Embryonic facial prominence (tissue), 1 donor: ENCODE results near the gene FBXO2.
"Not testable (repeated sequence)": the region's sequence is repeated elsewhere in the genome, so short reads cannot be mapped to it uniquely, and the experiment has no call there.

ENCODE experiments used
- DNase-seq: peaks from one replicate; pipeline ENCODE4 v3.0.0-alpha.2; 2016; ENCODE audit errors: extremely low spot score

The FBXO2 gene

GRCh38 chr1:11629184-11630016, 24.8 kb downstream of the FBXO2 start:
- DNase-seq: no peak

- no peak for DNase-seq
These were observed 25.5 kb downstream of the FBXO2 start for GRCh38 chr1:11628767-11629166.

- DNase-seq: no peak
These were observed 27.7 kb downstream of the FBXO2 start for GRCh38 chr1:11626551-11626950.

GRCh38 chr1:11623702-11624101, 30.5 kb downstream of the FBXO2 start:
- no peak for DNase-seq

- DNase-seq: no peak
These were observed 31.8 kb downstream of the FBXO2 start for GRCh38 chr1:11622398-11622797.

GRCh38 chr1:11620924-11621323, 33.3 kb downstream of the FBXO2 start:
- DNase-seq: no peak

- no peak for DNase-seq
These were observed 33.8 kb downstream of the FBXO2 start for GRCh38 chr1:11620405-11620804.

- no peak for DNase-seq
These were observed 36.5 kb downstream of the FBXO2 start for GRCh38 chr1:11617741-11618140.

GRCh38 chr1:11617314-11617713, 36.9 kb downstream of the FBXO2 start:
- DNase-seq: no peak

GRCh38 chr1:11616766-11617165, 37.5 kb downstream of the FBXO2 start:
- DNase-seq: no peak

GRCh38 chr1:11615090-11615489, 39.1 kb downstream of the FBXO2 start:
- no peak for DNase-seq

- DNase-seq: no peak
These were observed 40.9 kb downstream of the FBXO2 start for GRCh38 chr1:11613347-11613746.

- DNase-seq: no peak
These were observed 42.4 kb downstream of the FBXO2 start for GRCh38 chr1:11611638-11612327.

- DNase-seq: no peak
These were observed 43.5 kb downstream of the FBXO2 start for GRCh38 chr1:11610629-11611180.

GRCh38 chr1:11609378-11609777, 44.9 kb downstream of the FBXO2 start:
- DNase-seq: not testable (repeated sequence)

GRCh38 chr1:11608596-11609130, 45.6 kb downstream of the FBXO2 start:
- not testable (repeated sequence) for DNase-seq

GRCh38 chr1:11606775-11607174, 47.5 kb downstream of the FBXO2 start:
- DNase-seq: no peak

GRCh38 chr1:11602981-11603380, 51.2 kb downstream of the FBXO2 start:
- no peak for DNase-seq

GRCh38 chr1:11602424-11602823, 51.8 kb downstream of the FBXO2 start:
- no peak for DNase-seq

GRCh38 chr1:11600836-11601235, 53.4 kb downstream of the FBXO2 start:
- no peak for DNase-seq

GRCh38 chr1:11599891-11600576, 54.2 kb downstream of the FBXO2 start:
- no peak for DNase-seq

GRCh38 chr1:11598461-11598860, 55.8 kb downstream of the FBXO2 start:
- no peak for DNase-seq
